GM12892 (cell line): ENCODE results near the gene MEIOB.

Experiments used
- POLR2A ChIP-seq: IDR thresholded peaks from 2 replicates; pipeline ENCODE4 v1.6.1; 2011; ENCODE audit warnings: low read depth, low read length, control low read depth
- POLR2AphosphoS5 ChIP-seq: IDR thresholded peaks from 2 replicates; pipeline ENCODE4 v1.6.1; 2011; ENCODE audit warnings: low read depth, low read length, control low read depth
- TAF1 ChIP-seq: IDR thresholded peaks from 2 replicates; pipeline ENCODE4 v1.6.1; 2011; ENCODE audit warnings: low read depth, mild to moderate bottlenecking, control low read depth, low read length, borderline replicate concordance

DNA sequence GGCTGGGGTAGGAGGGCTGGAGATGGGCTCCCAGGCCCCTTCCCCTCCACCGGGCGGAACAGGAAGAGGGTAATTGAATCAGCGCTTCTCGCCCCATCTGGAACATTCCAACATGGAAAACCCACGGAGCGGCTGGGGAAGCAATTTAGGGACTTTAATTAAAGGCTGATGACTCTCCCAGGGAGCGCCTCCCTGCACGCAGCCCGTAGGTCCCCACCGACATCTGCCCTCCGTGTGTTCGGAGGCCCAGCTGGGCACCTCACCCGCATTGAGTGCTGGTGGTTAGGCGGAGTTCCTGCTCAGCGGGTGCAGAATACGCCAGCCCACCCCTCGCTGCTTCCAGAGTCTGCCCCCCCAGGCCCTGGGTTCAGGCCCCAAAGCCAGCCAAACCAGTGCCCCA lies 36.2 kb upstream of the MEIOB start:
- TF ChIP-seq POLR2AphosphoS5 (no peak), POLR2A (no peak), TAF1 (no peak)
